GM23338 (cell line): ENCODE results near the gene ZCCHC24. TPM values are rescaled to one million over a fixed set of nuclear protein-coding genes. Genes with fewer than 3 reads are reported as not detected.

Source experiments
- EZH2 ChIP-seq: fragments of 200-600 bp; sonication (generic); IDR thresholded peaks from one replicate; pipeline ENCODE4 v1.8.0; 2017; ENCODE audit warnings: antibody characterized with exemption, mild to moderate bottlenecking, low read depth; ENCODE audit not compliant: unreplicated experiment
- EZH2phosphoT487 ChIP-seq: fragments of 200-600 bp; sonication (generic); IDR thresholded peaks from one replicate; pipeline ENCODE4 v1.8.1; 2018; ENCODE audit warnings: antibody characterized with exemption; ENCODE audit not compliant: unreplicated experiment
- JUNB ChIP-seq: IDR thresholded peaks from one replicate; pipeline ENCODE4 v1.6.1; 2016; ENCODE audit warnings: antibody characterized with exemption; ENCODE audit not compliant: unreplicated experiment
- STAT1 ChIP-seq: IDR thresholded peaks from one replicate; pipeline ENCODE4 v1.6.1; 2016; ENCODE audit warnings: antibody characterized with exemption; ENCODE audit not compliant: unreplicated experiment
- ZNF114 ChIP-seq: fragments of 250-450 bp; sonication (Bioruptor Pico); IDR thresholded peaks from 2 replicates; pipeline ENCODE4 v1.5.0; 2020; ENCODE audit warnings: mild to moderate bottlenecking, moderate library complexity
- ZNF331 ChIP-seq: fragments of 250-450 bp; sonication (Bioruptor Pico); IDR thresholded peaks from 2 replicates; pipeline ENCODE4 v1.5.0; 2020; ENCODE audit warnings: low read depth, mild to moderate bottlenecking, moderate library complexity
- polyA plus RNA-seq: library from polyadenylated mRNA; unstranded; fragments of >200 nt; fragmentation: Nextera tagmentation; extraction: Ambion mirVana; gene quantifications from 2 replicates; pipeline ENCODE4 v1.2.1, GENCODE V29; 2016
- total RNA-seq: library from RNA; depleted of rRNA; stranded (reverse); fragments of >200 nt; shearing (Covaris generic); gene quantifications from 2 replicates; pipeline ENCODE4 v1.2.3, GENCODE V29; 2014
- TF ChIP-seq, protein P1 (sequence below): fragments of 250-450 bp; sonication (Bioruptor Pico); IDR thresholded peaks from 2 replicates; pipeline ENCODE4 v1.5.0; 2020; ENCODE audit warnings: mild to moderate bottlenecking, moderate library complexity
- TF ChIP-seq, protein P2 (sequence below), 2 experiments: fragments of 200-600 bp in 1 of 2; sonication (generic) in 1 of 2; conservative IDR thresholded peaks; 2 replicates each; pipeline versions ENCODE4 v1.5.1 to v1.6.1; 2016 to 2017; ENCODE audit warnings: antibody characterized with exemption in 2 of 2, low read depth in 2 of 2, mild to moderate bottlenecking in 2 of 2, moderate library complexity in 1 of 2

ZCCHC24 gene
- total and polyA plus RNA-seq, 2 experiments from 2014 or later, result 2.0 to 10.1 TPM

DNA sequence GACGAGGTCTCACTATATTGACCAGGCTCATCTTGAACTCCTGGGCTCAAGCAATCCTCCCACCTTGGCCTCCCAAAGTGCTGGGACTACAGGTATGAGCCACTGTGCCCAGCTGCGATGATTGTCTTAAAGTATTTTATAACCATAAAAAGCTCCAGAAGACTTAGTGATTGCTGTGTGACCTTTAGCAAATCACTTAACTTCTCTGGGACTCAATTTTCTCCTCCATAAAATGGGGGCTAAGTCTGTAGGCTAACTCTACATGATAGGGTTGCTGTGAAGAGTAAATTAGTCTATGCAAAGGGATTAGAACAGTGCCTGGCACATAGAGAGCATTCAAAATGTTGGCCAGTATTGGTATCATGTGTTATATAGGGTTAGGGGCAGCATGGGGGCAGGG is 55.4 kb downstream of the ZCCHC24 start (continued):
- TF ChIP-seq, protein P1, sequence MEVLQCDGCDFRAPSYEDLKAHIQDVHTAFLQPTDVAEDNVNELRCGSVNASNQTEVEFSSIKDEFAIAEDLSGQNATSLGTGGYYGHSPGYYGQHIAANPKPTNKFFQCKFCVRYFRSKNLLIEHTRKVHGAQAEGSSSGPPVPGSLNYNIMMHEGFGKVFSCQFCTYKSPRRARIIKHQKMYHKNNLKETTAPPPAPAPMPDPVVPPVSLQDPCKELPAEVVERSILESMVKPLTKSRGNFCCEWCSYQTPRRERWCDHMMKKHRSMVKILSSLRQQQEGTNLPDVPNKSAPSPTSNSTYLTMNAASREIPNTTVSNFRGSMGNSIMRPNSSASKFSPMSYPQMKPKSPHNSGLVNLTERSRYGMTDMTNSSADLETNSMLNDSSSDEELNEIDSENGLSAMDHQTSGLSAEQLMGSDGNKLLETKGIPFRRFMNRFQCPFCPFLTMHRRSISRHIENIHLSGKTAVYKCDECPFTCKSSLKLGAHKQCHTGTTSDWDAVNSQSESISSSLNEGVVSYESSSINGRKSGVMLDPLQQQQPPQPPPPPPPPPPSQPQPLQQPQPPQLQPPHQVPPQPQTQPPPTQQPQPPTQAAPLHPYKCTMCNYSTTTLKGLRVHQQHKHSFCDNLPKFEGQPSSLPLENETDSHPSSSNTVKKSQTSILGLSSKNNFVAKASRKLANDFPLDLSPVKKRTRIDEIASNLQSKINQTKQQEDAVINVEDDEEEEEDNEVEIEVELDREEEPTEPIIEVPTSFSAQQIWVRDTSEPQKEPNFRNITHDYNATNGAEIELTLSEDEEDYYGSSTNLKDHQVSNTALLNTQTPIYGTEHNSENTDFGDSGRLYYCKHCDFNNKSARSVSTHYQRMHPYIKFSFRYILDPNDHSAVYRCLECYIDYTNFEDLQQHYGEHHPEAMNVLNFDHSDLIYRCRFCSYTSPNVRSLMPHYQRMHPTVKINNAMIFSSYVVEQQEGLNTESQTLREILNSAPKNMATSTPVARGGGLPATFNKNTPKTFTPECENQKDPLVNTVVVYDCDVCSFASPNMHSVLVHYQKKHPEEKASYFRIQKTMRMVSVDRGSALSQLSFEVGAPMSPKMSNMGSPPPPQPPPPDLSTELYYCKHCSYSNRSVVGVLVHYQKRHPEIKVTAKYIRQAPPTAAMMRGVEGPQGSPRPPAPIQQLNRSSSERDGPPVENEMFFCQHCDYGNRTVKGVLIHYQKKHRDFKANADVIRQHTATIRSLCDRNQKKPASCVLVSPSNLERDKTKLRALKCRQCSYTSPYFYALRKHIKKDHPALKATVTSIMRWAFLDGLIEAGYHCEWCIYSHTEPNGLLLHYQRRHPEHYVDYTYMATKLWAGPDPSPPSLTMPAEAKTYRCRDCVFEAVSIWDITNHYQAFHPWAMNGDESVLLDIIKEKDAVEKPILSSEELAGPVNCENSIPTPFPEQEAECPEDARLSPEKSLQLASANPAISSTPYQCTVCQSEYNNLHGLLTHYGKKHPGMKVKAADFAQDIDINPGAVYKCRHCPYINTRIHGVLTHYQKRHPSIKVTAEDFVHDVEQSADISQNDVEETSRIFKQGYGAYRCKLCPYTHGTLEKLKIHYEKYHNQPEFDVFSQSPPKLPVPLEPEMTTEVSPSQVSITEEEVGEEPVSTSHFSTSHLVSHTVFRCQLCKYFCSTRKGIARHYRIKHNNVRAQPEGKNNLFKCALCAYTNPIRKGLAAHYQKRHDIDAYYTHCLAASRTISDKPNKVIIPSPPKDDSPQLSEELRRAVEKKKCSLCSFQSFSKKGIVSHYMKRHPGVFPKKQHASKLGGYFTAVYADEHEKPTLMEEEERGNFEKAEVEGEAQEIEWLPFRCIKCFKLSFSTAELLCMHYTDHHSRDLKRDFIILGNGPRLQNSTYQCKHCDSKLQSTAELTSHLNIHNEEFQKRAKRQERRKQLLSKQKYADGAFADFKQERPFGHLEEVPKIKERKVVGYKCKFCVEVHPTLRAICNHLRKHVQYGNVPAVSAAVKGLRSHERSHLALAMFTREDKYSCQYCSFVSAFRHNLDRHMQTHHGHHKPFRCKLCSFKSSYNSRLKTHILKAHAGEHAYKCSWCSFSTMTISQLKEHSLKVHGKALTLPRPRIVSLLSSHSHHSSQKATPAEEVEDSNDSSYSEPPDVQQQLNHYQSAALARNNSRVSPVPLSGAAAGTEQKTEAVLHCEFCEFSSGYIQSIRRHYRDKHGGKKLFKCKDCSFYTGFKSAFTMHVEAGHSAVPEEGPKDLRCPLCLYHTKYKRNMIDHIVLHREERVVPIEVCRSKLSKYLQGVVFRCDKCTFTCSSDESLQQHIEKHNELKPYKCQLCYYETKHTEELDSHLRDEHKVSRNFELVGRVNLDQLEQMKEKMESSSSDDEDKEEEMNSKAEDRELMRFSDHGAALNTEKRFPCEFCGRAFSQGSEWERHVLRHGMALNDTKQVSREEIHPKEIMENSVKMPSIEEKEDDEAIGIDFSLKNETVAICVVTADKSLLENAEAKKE (CRISPR knock-in tag), result no peak
- TF ChIP-seq ZNF331 (CRISPR knock-in tag), result no peak
- TF ChIP-seq STAT1, result no peak
- TF ChIP-seq JUNB, result no peak
- TF ChIP-seq EZH2, result no peak
- TF ChIP-seq ZNF114, result no peak
- no peak for TF ChIP-seq EZH2phosphoT487
- TF ChIP-seq, protein P2, sequence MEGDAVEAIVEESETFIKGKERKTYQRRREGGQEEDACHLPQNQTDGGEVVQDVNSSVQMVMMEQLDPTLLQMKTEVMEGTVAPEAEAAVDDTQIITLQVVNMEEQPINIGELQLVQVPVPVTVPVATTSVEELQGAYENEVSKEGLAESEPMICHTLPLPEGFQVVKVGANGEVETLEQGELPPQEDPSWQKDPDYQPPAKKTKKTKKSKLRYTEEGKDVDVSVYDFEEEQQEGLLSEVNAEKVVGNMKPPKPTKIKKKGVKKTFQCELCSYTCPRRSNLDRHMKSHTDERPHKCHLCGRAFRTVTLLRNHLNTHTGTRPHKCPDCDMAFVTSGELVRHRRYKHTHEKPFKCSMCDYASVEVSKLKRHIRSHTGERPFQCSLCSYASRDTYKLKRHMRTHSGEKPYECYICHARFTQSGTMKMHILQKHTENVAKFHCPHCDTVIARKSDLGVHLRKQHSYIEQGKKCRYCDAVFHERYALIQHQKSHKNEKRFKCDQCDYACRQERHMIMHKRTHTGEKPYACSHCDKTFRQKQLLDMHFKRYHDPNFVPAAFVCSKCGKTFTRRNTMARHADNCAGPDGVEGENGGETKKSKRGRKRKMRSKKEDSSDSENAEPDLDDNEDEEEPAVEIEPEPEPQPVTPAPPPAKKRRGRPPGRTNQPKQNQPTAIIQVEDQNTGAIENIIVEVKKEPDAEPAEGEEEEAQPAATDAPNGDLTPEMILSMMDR (conservative IDR thresholded peaks at IDR 0.05; ENCODE audit: low read depth in 2 of 2), result no peak
